GM23338 (cell line): ENCODE data around the gene CD177.
"Not testable (repeated sequence)": the region's sequence is repeated elsewhere in the genome, so short reads cannot be mapped to it uniquely, and the experiment has no call there.

Experiments
- CREB1 ChIP-seq: fragments of 250-450 bp; sonication (Bioruptor Pico); IDR thresholded peaks from 2 replicates; pipeline ENCODE4 v1.5.0; 2020; ENCODE audit warnings: low read depth, mild to moderate bottlenecking, moderate library complexity
- EZH2 ChIP-seq: fragments of 200-600 bp; sonication (generic); IDR thresholded peaks from one replicate; pipeline ENCODE4 v1.8.0; 2017; ENCODE audit warnings: antibody characterized with exemption, mild to moderate bottlenecking, low read depth; ENCODE audit not compliant: unreplicated experiment
- EZH2phosphoT487 ChIP-seq: fragments of 200-600 bp; sonication (generic); IDR thresholded peaks from one replicate; pipeline ENCODE4 v1.8.1; 2018; ENCODE audit warnings: antibody characterized with exemption; ENCODE audit not compliant: unreplicated experiment
- POLR2AphosphoS5 ChIP-seq: IDR thresholded peaks from 2 replicates; pipeline ENCODE4 v1.6.1; 2016; ENCODE audit warnings: antibody characterized with exemption, low read depth
- TF ChIP-seq, protein P1 (sequence below), 2 experiments: fragments of 200-600 bp in 1 of 2; sonication (generic) in 1 of 2; conservative IDR thresholded peaks; 2 replicates each; pipeline versions ENCODE4 v1.5.1 to v1.6.1; 2016 to 2017; ENCODE audit warnings: antibody characterized with exemption in 2 of 2, low read depth in 2 of 2, mild to moderate bottlenecking in 2 of 2, moderate library complexity in 1 of 2
- TF ChIP-seq, protein P2 (sequence below): fragments of 250-450 bp; sonication (Bioruptor Pico); IDR thresholded peaks from 2 replicates; pipeline ENCODE4 v1.5.0; 2020; ENCODE audit warnings: mild to moderate bottlenecking, moderate library complexity
- TF ChIP-seq, protein P3 (sequence below): IDR thresholded peaks from one replicate; pipeline ENCODE4 v1.6.1; 2018; ENCODE audit warnings: antibody characterized with exemption; ENCODE audit not compliant: unreplicated experiment

DNA sequence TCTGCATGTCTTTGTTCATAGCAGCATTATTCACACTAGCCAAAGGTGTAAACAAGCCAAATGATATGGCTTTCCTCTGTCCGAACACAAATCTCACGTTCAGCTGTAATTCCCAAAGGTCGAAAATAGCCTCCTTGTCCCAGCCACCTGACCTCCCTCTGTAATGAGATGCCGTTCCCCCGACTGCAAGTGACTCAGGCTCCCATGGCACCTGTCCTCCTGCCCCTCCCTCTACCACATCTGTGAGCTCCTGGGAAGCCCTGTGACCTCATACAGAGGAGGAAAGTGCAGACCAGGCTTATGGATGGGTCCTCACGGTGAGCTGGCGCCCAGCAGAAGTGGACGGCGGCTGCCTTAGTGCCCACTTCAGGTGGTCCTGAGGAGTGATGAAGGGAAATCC, 15.4 kb downstream of the CD177 start:
- TF ChIP-seq, protein P1, sequence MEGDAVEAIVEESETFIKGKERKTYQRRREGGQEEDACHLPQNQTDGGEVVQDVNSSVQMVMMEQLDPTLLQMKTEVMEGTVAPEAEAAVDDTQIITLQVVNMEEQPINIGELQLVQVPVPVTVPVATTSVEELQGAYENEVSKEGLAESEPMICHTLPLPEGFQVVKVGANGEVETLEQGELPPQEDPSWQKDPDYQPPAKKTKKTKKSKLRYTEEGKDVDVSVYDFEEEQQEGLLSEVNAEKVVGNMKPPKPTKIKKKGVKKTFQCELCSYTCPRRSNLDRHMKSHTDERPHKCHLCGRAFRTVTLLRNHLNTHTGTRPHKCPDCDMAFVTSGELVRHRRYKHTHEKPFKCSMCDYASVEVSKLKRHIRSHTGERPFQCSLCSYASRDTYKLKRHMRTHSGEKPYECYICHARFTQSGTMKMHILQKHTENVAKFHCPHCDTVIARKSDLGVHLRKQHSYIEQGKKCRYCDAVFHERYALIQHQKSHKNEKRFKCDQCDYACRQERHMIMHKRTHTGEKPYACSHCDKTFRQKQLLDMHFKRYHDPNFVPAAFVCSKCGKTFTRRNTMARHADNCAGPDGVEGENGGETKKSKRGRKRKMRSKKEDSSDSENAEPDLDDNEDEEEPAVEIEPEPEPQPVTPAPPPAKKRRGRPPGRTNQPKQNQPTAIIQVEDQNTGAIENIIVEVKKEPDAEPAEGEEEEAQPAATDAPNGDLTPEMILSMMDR (conservative IDR thresholded peaks at IDR 0.05; ENCODE audit: low read depth in 2 of 2), result not testable (repeated sequence)
- TF ChIP-seq EZH2; POLR2AphosphoS5; EZH2phosphoT487; CREB1 (CRISPR knock-in tag): not testable (repeated sequence)
- TF ChIP-seq, protein P2, sequence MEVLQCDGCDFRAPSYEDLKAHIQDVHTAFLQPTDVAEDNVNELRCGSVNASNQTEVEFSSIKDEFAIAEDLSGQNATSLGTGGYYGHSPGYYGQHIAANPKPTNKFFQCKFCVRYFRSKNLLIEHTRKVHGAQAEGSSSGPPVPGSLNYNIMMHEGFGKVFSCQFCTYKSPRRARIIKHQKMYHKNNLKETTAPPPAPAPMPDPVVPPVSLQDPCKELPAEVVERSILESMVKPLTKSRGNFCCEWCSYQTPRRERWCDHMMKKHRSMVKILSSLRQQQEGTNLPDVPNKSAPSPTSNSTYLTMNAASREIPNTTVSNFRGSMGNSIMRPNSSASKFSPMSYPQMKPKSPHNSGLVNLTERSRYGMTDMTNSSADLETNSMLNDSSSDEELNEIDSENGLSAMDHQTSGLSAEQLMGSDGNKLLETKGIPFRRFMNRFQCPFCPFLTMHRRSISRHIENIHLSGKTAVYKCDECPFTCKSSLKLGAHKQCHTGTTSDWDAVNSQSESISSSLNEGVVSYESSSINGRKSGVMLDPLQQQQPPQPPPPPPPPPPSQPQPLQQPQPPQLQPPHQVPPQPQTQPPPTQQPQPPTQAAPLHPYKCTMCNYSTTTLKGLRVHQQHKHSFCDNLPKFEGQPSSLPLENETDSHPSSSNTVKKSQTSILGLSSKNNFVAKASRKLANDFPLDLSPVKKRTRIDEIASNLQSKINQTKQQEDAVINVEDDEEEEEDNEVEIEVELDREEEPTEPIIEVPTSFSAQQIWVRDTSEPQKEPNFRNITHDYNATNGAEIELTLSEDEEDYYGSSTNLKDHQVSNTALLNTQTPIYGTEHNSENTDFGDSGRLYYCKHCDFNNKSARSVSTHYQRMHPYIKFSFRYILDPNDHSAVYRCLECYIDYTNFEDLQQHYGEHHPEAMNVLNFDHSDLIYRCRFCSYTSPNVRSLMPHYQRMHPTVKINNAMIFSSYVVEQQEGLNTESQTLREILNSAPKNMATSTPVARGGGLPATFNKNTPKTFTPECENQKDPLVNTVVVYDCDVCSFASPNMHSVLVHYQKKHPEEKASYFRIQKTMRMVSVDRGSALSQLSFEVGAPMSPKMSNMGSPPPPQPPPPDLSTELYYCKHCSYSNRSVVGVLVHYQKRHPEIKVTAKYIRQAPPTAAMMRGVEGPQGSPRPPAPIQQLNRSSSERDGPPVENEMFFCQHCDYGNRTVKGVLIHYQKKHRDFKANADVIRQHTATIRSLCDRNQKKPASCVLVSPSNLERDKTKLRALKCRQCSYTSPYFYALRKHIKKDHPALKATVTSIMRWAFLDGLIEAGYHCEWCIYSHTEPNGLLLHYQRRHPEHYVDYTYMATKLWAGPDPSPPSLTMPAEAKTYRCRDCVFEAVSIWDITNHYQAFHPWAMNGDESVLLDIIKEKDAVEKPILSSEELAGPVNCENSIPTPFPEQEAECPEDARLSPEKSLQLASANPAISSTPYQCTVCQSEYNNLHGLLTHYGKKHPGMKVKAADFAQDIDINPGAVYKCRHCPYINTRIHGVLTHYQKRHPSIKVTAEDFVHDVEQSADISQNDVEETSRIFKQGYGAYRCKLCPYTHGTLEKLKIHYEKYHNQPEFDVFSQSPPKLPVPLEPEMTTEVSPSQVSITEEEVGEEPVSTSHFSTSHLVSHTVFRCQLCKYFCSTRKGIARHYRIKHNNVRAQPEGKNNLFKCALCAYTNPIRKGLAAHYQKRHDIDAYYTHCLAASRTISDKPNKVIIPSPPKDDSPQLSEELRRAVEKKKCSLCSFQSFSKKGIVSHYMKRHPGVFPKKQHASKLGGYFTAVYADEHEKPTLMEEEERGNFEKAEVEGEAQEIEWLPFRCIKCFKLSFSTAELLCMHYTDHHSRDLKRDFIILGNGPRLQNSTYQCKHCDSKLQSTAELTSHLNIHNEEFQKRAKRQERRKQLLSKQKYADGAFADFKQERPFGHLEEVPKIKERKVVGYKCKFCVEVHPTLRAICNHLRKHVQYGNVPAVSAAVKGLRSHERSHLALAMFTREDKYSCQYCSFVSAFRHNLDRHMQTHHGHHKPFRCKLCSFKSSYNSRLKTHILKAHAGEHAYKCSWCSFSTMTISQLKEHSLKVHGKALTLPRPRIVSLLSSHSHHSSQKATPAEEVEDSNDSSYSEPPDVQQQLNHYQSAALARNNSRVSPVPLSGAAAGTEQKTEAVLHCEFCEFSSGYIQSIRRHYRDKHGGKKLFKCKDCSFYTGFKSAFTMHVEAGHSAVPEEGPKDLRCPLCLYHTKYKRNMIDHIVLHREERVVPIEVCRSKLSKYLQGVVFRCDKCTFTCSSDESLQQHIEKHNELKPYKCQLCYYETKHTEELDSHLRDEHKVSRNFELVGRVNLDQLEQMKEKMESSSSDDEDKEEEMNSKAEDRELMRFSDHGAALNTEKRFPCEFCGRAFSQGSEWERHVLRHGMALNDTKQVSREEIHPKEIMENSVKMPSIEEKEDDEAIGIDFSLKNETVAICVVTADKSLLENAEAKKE, result not testable (repeated sequence)
- TF ChIP-seq, protein P3, sequence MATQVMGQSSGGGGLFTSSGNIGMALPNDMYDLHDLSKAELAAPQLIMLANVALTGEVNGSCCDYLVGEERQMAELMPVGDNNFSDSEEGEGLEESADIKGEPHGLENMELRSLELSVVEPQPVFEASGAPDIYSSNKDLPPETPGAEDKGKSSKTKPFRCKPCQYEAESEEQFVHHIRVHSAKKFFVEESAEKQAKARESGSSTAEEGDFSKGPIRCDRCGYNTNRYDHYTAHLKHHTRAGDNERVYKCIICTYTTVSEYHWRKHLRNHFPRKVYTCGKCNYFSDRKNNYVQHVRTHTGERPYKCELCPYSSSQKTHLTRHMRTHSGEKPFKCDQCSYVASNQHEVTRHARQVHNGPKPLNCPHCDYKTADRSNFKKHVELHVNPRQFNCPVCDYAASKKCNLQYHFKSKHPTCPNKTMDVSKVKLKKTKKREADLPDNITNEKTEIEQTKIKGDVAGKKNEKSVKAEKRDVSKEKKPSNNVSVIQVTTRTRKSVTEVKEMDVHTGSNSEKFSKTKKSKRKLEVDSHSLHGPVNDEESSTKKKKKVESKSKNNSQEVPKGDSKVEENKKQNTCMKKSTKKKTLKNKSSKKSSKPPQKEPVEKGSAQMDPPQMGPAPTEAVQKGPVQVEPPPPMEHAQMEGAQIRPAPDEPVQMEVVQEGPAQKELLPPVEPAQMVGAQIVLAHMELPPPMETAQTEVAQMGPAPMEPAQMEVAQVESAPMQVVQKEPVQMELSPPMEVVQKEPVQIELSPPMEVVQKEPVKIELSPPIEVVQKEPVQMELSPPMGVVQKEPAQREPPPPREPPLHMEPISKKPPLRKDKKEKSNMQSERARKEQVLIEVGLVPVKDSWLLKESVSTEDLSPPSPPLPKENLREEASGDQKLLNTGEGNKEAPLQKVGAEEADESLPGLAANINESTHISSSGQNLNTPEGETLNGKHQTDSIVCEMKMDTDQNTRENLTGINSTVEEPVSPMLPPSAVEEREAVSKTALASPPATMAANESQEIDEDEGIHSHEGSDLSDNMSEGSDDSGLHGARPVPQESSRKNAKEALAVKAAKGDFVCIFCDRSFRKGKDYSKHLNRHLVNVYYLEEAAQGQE, result not testable (repeated sequence)
